ENCODE results near the gene GP2. TPM values are rescaled to one million over a fixed set of nuclear protein-coding genes. Genes with fewer than 3 reads are reported as not detected.

The GP2 gene
- total RNA-seq, 4 donors from 2014 or later = 9.1 to 23.9 (median 12.0) TPM

- no peak for DNase-seq
- Histone ChIP-seq H3K4me1 (no peaks in the 10 kb centered on the region), H3K27ac (no peak overlapping the region), H3K36me3 (no peaks in the 10 kb centered on the region), H3K9me3 (no peaks in the 10 kb centered on the region), H3K4me3 (no peak overlapping the region), H3K27me3 (no peaks in the 10 kb centered on the region)
- no peak for TF ChIP-seq CTCF (IDR thresholded peaks at IDR 0.05)
- TF ChIP-seq POLR2A (IDR thresholded peaks at IDR 0.05) = no peak
These were observed 16.6 kb downstream of the GP2 start for GRCh38 chr16:20310421-20311395.

- H3K27ac ChIP-seq = no peak overlapping the region
- TF ChIP-seq POLR2A (IDR thresholded peaks at IDR 0.05) = no peak
- no peaks in the 10 kb centered on the region for H3K4me1 ChIP-seq
- H3K9me3 ChIP-seq = no peaks in the 10 kb centered on the region
- no peaks in the 10 kb centered on the region for H3K36me3 ChIP-seq
- no peaks in the 10 kb centered on the region for H3K27me3 ChIP-seq
- no peak overlapping the region for H3K4me3 ChIP-seq
- DNase-seq = no peak
These were observed 17.5 kb downstream of the GP2 start for GRCh38 chr16:20309786-20310185.

- H3K27ac ChIP-seq = no peak overlapping the region
- DNase-seq = no peak
- H3K27me3 ChIP-seq = no peaks in the 10 kb centered on the region
- H3K4me1 ChIP-seq = no peaks in the 10 kb centered on the region
- no peaks in the 10 kb centered on the region for H3K36me3 ChIP-seq
- TF ChIP-seq CTCF (IDR thresholded peaks at IDR 0.05) = no peak
- TF ChIP-seq POLR2A (IDR thresholded peaks at IDR 0.05) = no peak
- no peaks in the 10 kb centered on the region for H3K9me3 ChIP-seq
- H3K4me3 ChIP-seq = no peak overlapping the region
These were observed 18.3 kb downstream of the GP2 start for GRCh38 chr16:20308801-20309590.

GRCh38 chr16:20308266-20308665, 19.0 kb downstream of the GP2 start:
- no peak for DNase-seq
- no peaks in the 10 kb centered on the region for H3K27me3 ChIP-seq
- H3K27ac ChIP-seq = no peak overlapping the region

GRCh38 chr16:20307791-20308190, 19.5 kb downstream of the GP2 start:
- no peak for TF ChIP-seq POLR2A (IDR thresholded peaks at IDR 0.05)
- no peak for TF ChIP-seq CTCF (IDR thresholded peaks at IDR 0.05)
- no peak overlapping the region for H3K27ac ChIP-seq
- H3K27me3 ChIP-seq = no peaks in the 10 kb centered on the region
- no peak overlapping the region for H3K4me3 ChIP-seq
- no peak for DNase-seq
- H3K36me3 ChIP-seq = no peaks in the 10 kb centered on the region
- no peaks in the 10 kb centered on the region for H3K9me3 ChIP-seq
- no peaks in the 10 kb centered on the region for H3K4me1 ChIP-seq

More at GRCh38 chr16:20308266-20308665, 19.0 kb downstream of the GP2 start:
- TF ChIP-seq CTCF (IDR thresholded peaks at IDR 0.05) = no peak
- TF ChIP-seq POLR2A (IDR thresholded peaks at IDR 0.05) = no peak
- Histone ChIP-seq H3K4me1 (no peaks in the 10 kb centered on the region), H3K9me3 (no peaks in the 10 kb centered on the region), H3K4me3 (no peak overlapping the region), H3K36me3 (no peaks in the 10 kb centered on the region)

GRCh38 chr16:20307240-20307671, 20.1 kb downstream of the GP2 start:
- H3K9me3 ChIP-seq = no peaks in the 10 kb centered on the region
- no peaks in the 10 kb centered on the region for H3K27me3 ChIP-seq
- no peak overlapping the region for H3K27ac ChIP-seq
- TF ChIP-seq POLR2A (IDR thresholded peaks at IDR 0.05) = no peak
- TF ChIP-seq CTCF (IDR thresholded peaks at IDR 0.05) = no peak
- no peaks in the 10 kb centered on the region for H3K36me3 ChIP-seq
- no peaks in the 10 kb centered on the region for H3K4me1 ChIP-seq
- no peak for DNase-seq
- H3K4me3 ChIP-seq = no peak overlapping the region
